ENCODE data around the gene SORBS2. TPM values are rescaled to one million over a fixed set of nuclear protein-coding genes. Genes with fewer than 3 reads are reported as not detected.
A peak's percentile ranks its signal among the peaks of the same experiment; 100 is the strongest.

Gene SORBS2
- total and polyA plus RNA-seq, 2 of the 4 experiments (the other 2 are of a cell fraction) = 0.18 TPM; not detected in 1

DNA sequence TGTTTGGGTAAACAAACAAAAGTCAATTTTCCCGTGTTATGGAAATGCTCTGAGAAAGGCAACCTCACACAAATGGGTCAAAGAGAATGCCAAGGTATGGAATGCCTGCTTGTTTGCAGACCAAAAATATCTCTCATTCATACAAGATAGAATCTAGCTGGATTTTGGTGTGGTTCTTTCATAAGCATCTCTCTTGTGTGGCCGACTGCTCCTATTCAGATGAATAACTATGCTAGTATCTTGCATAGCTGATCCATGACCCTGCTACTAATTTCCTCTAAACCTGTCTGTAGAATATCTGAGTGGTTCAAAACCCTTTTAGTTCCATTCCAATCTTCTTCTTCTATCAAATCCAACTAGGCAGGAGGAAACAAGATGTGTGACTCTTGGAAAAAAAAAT, 28.2 kb upstream of the SORBS2 start:
- H3K4me1 ChIP-seq (ENCODE audit: control insufficient read depth, insufficient read depth, low read length) = peaks cover 24% of the 10 kb centered on the region
- no peaks in the 10 kb centered on the region for H3K27me3 ChIP-seq (ENCODE audit: control insufficient read depth, insufficient read depth, low read length)
- no peak overlapping the region for H2AFZ ChIP-seq (replicated peaks; ENCODE audit: low read length, poor library complexity)
- H4K20me1 ChIP-seq (ENCODE audit: insufficient read depth, low read length) = no peaks in the 10 kb centered on the region
- ATAC-seq (ENCODE audit: low read depth) (peak; percentile 18), DNase-seq (peak; percentile 33)
- H2BK5ac ChIP-seq (ENCODE audit: low read depth, low read length, poor library complexity, severe bottlenecking) = peak overlapping the region; percentile 67
- H4K8ac ChIP-seq (ENCODE audit: low read depth in 2 of 2, low read length in 2 of 2) = peak overlapping the region; percentile 74 to 85; a peak in 3 of 4 replicates
- intact Hi-C loops (cut with micrococcal nuclease) (no loop called here), in situ Hi-C loops (cut with MboI; ENCODE audit: low sequenced_read_pairs) (no loop called here), dilution Hi-C loops (cut with HindIII; ENCODE audit: low sequenced_read_pairs, unreplicated experiment) (no loop called here)
- no CpG with 5 or more reads among the region's 2 CpGs for WGBS, 2 experiments (ENCODE audit: extremely low coverage in 2 of 2, insufficient read length in 1 of 2)
- peak overlapping the region; percentile 91 for H3K27ac ChIP-seq (ENCODE audit: insufficient read depth, low read length)
- peak overlapping the region; percentile 84 for H2BK20ac ChIP-seq (ENCODE audit: low read depth, low read length)
- peaks cover 16% of the 10 kb centered on the region for H3K9me1 ChIP-seq (ENCODE audit: insufficient read depth, low read length)
- peak overlapping the region; percentile 31; the same call in 1 of the 2 replicates for H3K14ac ChIP-seq (replicated peaks; ENCODE audit: low read depth, low read length)
- peak overlapping the region; percentile 58; the same call in 1 of the 2 replicates for H3K56ac ChIP-seq (ENCODE audit: extremely low read depth, insufficient read depth, low read length)
- H3K79me1 ChIP-seq (ENCODE audit: low read depth in 1 of 2, low read length in 2 of 2) = no peaks in the 10 kb centered on the region
- peak overlapping the region; percentile 89 for H4K91ac ChIP-seq (ENCODE audit: insufficient read depth, low read depth, low read length)
- peak overlapping the region; percentile 84 for H3K18ac ChIP-seq (ENCODE audit: low read depth, low read length)
- H2BK120ac ChIP-seq (ENCODE audit: low read depth, low read length) = peak overlapping the region; percentile 93
- H3K36me3 ChIP-seq (ENCODE audit: control insufficient read depth, insufficient read depth, low read length) = no peaks in the 10 kb centered on the region
- peak overlapping the region; percentile 82 for H2BK15ac ChIP-seq (ENCODE audit: low read depth, low read length)
- H3K4ac ChIP-seq (ENCODE audit: low read depth, low read length) = peak overlapping the region; percentile 94
- H3K9ac ChIP-seq (ENCODE audit: low read depth, low read length) = peak overlapping the region; percentile 49; the same call in 1 of the 2 replicates
- H3K23ac ChIP-seq (ENCODE audit: low read depth, low read length) = peak overlapping the region; percentile 75; the same call in 1 of the 2 replicates
- no peaks in the 10 kb centered on the region for H3K9me3 ChIP-seq (ENCODE audit: control insufficient read depth, insufficient read depth, low read length)
- POLR2A ChIA-PET (ENCODE audit: unreplicated experiment) = interaction anchor here (0.6 kb wide), 1 partner anchor 72 kb away, joined by 3 read pairs; no protein-coding TSS in a partner anchor
- peak overlapping the region; percentile 80 for H3K4me2 ChIP-seq (ENCODE audit: low read depth, low read length)
- CTCF ChIA-PET = interaction anchor here (1.1 to 1.4 kb wide), 2 partner anchors 10 to 182 kb away, joined by 4 to 5 read pairs; no protein-coding TSS in a partner anchor
- no TSS peak for BruUV-seq (replicated peaks)
- H3K4me3 ChIP-seq (ENCODE audit: insufficient read depth, low read depth, low read length) = no peak overlapping the region
- H2AK5ac ChIP-seq (ENCODE audit: low read depth, low read length) = peak overlapping the region; percentile 89; the same call in 1 of the 2 replicates
- TF ChIP-seq CEBPB (IDR thresholded peaks at IDR 0.05; ENCODE audit: low read depth, low read length) = no peak
- TF ChIP-seq NFE2L2 (IDR thresholded peaks at IDR 0.05; ENCODE audit: low read depth, low read length) = no peak
- no peak for TF ChIP-seq FOS (IDR thresholded peaks at IDR 0.05; ENCODE audit: low read depth, low read length)
- no peak for TF ChIP-seq MXI1 (IDR thresholded peaks at IDR 0.05; ENCODE audit: borderline replicate concordance, low read depth, low read length)
- no peak for TF ChIP-seq POLR2A (IDR thresholded peaks at IDR 0.05; ENCODE audit: low read depth, low read length)
- TF ChIP-seq CHD1 (IDR thresholded peaks at IDR 0.05; ENCODE audit: low read depth, low read length) = no peak
- no peak for TF ChIP-seq MAFK (IDR thresholded peaks at IDR 0.05; ENCODE audit: low read depth, low read length)
- TF ChIP-seq RAD21 (IDR thresholded peaks at IDR 0.05; ENCODE audit: low read length) = no peak
- TF ChIP-seq, protein P1, sequence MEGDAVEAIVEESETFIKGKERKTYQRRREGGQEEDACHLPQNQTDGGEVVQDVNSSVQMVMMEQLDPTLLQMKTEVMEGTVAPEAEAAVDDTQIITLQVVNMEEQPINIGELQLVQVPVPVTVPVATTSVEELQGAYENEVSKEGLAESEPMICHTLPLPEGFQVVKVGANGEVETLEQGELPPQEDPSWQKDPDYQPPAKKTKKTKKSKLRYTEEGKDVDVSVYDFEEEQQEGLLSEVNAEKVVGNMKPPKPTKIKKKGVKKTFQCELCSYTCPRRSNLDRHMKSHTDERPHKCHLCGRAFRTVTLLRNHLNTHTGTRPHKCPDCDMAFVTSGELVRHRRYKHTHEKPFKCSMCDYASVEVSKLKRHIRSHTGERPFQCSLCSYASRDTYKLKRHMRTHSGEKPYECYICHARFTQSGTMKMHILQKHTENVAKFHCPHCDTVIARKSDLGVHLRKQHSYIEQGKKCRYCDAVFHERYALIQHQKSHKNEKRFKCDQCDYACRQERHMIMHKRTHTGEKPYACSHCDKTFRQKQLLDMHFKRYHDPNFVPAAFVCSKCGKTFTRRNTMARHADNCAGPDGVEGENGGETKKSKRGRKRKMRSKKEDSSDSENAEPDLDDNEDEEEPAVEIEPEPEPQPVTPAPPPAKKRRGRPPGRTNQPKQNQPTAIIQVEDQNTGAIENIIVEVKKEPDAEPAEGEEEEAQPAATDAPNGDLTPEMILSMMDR (conservative IDR thresholded peaks at IDR 0.05; ENCODE audit: low read depth, low read length) = no peak
- TF ChIP-seq, protein P2, sequence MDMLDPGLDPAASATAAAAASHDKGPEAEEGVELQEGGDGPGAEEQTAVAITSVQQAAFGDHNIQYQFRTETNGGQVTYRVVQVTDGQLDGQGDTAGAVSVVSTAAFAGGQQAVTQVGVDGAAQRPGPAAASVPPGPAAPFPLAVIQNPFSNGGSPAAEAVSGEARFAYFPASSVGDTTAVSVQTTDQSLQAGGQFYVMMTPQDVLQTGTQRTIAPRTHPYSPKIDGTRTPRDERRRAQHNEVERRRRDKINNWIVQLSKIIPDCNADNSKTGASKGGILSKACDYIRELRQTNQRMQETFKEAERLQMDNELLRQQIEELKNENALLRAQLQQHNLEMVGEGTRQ (IDR thresholded peaks at IDR 0.05; ENCODE audit: low read depth, low read length) = no peak
- TF ChIP-seq, protein P3, sequence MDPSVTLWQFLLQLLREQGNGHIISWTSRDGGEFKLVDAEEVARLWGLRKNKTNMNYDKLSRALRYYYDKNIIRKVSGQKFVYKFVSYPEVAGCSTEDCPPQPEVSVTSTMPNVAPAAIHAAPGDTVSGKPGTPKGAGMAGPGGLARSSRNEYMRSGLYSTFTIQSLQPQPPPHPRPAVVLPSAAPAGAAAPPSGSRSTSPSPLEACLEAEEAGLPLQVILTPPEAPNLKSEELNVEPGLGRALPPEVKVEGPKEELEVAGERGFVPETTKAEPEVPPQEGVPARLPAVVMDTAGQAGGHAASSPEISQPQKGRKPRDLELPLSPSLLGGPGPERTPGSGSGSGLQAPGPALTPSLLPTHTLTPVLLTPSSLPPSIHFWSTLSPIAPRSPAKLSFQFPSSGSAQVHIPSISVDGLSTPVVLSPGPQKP (IDR thresholded peaks at IDR 0.05; ENCODE audit: borderline replicate concordance, low read depth, low read length) = no peak
- no peak for TF ChIP-seq MAZ (IDR thresholded peaks at IDR 0.05; ENCODE audit: borderline replicate concordance, low read depth, low read length)
- TF ChIP-seq RFX5 (IDR thresholded peaks at IDR 0.05; ENCODE audit: low read depth, low read length) = no peak
- TF ChIP-seq RCOR1 (IDR thresholded peaks at IDR 0.05; ENCODE audit: insufficient replicate concordance, low read length) = no peak
- TF ChIP-seq BHLHE40 (IDR thresholded peaks at IDR 0.05; ENCODE audit: low read depth, low read length) = no peak
- no peak for TF ChIP-seq SMC3 (IDR thresholded peaks at IDR 0.05; ENCODE audit: low read depth, low read length)
- H2AK9ac ChIP-seq (replicated peaks; ENCODE audit: low read depth, low read length, poor library complexity) = no peak overlapping the region
- peak overlapping the region; percentile 88; the same call in 1 of the 2 replicates for H4K5ac ChIP-seq (ENCODE audit: low read depth, low read length)

All from IMR-90 (cell line).